ENCODE results near the gene IFT57.

DNA sequence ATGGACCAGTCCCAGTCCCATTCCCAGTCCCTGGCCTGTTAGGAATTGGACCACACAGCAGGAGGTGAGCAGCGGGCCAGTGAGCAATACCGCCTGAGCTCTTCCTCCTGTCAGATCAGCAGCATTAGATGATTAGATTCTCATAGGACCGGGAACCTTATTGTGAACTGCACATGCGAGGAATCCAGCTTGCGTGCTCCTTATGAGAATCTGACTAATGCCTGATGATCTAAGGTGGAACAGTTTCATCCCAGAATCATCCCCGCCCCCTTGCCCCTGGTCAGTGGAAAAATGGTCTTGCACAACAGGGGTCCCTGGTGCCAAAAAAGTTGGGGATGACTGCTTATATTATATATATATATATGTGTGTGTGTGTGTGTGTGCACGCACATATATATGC, 63.1 kb downstream of the IFT57 start:
- TF ChIP-seq CTCF (conservative IDR thresholded peaks at IDR 0.05; ENCODE audit: low read length), result no peak
- no peak for TF ChIP-seq EZH2phosphoT487 (IDR thresholded peaks at IDR 0.05; ENCODE audit: borderline replicate concordance)
